Panc1 (cell line): ENCODE measurements around the gene C2orf69. TPM values are rescaled to one million over a fixed set of nuclear protein-coding genes. Genes with fewer than 3 reads are reported as not detected.

Experiments used
- total RNA-seq: library from RNA; stranded (reverse); gene quantifications from one replicate; pipeline ENCODE4 v1.2.1, GENCODE V29; 2021; ENCODE audit not compliant: unreplicated experiment

The C2orf69 gene
- total RNA-seq, 1 experiment from 2014 or later: 21.8 TPM

Other genes with a start within 250 kb of the C2orf69 start
- gene FTCDNL1, start 60.1 kb upstream of the C2orf69 start, total RNA-seq: 2.8 TPM
- gene TYW5, start 44.2 kb downstream of the C2orf69 start, total RNA-seq: 7.1 TPM
- gene MAIP1, start 44.3 kb downstream of the C2orf69 start, total RNA-seq: 20.9 TPM